K562 (cell line): ENCODE results near the gene LY6G6F. TPM values are rescaled to one million over a fixed set of nuclear protein-coding genes. Genes with fewer than 3 reads are reported as not detected.
A peak's percentile ranks its signal among the peaks of the same experiment; 100 is the strongest.

Experiments
- CHD1 ChIP-seq: fragments of 200-600 bp; sonication (generic); IDR thresholded peaks from one replicate; pipeline ENCODE4 v1.6.1; 2012; ENCODE audit warnings: mild to moderate bottlenecking, moderate library complexity, low read length, inconsistent platforms
- CTBP1 ChIP-seq: fragments of 450-650 bp; IDR thresholded peaks from 2 replicates; pipeline ENCODE4 v1.6.1; 2016; ENCODE audit warnings: borderline replicate concordance
- ETV6 ChIP-seq, 3 experiments: fragments of 150-350 bp in 1 of 3; sonication (generic) in 1 of 3; formaldehyde crosslinking in 1 of 3; IDR thresholded peaks; 2 replicates each; pipeline versions ENCODE4 v1.6.1 to v1.8.0; 2014 to 2022; ENCODE audit warnings: borderline replicate concordance in 2 of 3, low read depth in 2 of 3, antibody characterized with exemption in 1 of 3, low read length in 1 of 3, mild to moderate bottlenecking in 1 of 3, missing genetic modification reagents in 1 of 3
- FOXJ2 ChIP-seq: fragments of 200-800 bp; sonication (Bioruptor generic); IDR thresholded peaks from 2 replicates; pipeline ENCODE4 v1.6.1; 2016; ENCODE audit warnings: missing genetic modification characterization, missing compliant biosample characterization
- GABPB1 ChIP-seq: sonication (generic); formaldehyde crosslinking; IDR thresholded peaks from 2 replicates; pipeline ENCODE4 v1.8.0; 2022; ENCODE audit warnings: mild to moderate bottlenecking, missing genetic modification reagents
- RFX5 ChIP-seq: IDR thresholded peaks from 2 replicates; pipeline ENCODE4 v1.6.1; 2011; ENCODE audit warnings: low read depth, mild to moderate bottlenecking, improper control_type of control experiment, low read length
- SMAD4 ChIP-seq: fragments of 250-450 bp; sonication (Bioruptor Pico); conservative IDR thresholded peaks from 2 replicates; pipeline ENCODE4 v1.8.0; 2021; ENCODE audit warnings: inconsistent platforms, mild to moderate bottlenecking, moderate library complexity
- SMARCC2 ChIP-seq: fragments of 450-650 bp; IDR thresholded peaks from 2 replicates; pipeline ENCODE4 v1.6.1; 2017; ENCODE audit warnings: antibody characterized with exemption, moderate library complexity, mild to moderate bottlenecking, low read depth
- SUPT5H ChIP-seq: fragments of 450-650 bp; IDR thresholded peaks from 2 replicates; pipeline ENCODE4 v1.6.1; 2016
- polyA plus RNA-seq, 8 experiments: library from polyadenylated mRNA; depleted of rRNA in 4 of 8; stranded (reverse) in 5 of 8; unstranded in 3 of 8; fragments of >200 nt; fragmentation: Nextera tagmentation in 2 of 8; fragmentation: Illumina TruSeq in 1 of 8; extraction: Ambion mirVana in 2 of 8; extraction: Trizol in 1 of 8; gene quantifications; 2 replicates each; pipeline versions ENCODE4 v1.2.1 to v1.2.3, GENCODE V29; 2011 to 2014; ENCODE audit warnings: inconsistent platforms in 1 of 8, missing spikeins in 1 of 8
- total RNA-seq, 7 experiments: library from RNA; depleted of rRNA in 6 of 7; stranded (reverse); fragments of >200 nt in 6 of 7; fragmentation: Illumina TruSeq in 2 of 7; extraction: Trizol in 2 of 7; gene quantifications; 2 replicates each; pipeline versions ENCODE4 v1.2.1 to v1.2.3, GENCODE V29; 2011 to 2021; ENCODE audit warnings: low replicate concordance in 1 of 7
- TF ChIP-seq, protein P1 (sequence below): fragments of 200-800 bp; sonication (Bioruptor generic); IDR thresholded peaks from 2 replicates; pipeline ENCODE4 v1.6.1; 2016; ENCODE audit warnings: missing genetic modification characterization, missing compliant biosample characterization
- TF ChIP-seq, protein P2 (sequence below): sonication (generic); formaldehyde crosslinking; IDR thresholded peaks from 2 replicates; pipeline ENCODE4 v1.8.0; 2022; ENCODE audit warnings: mild to moderate bottlenecking, missing genetic modification reagents
- TF ChIP-seq, protein P3 (sequence below), 2 experiments: fragments of 450-650 bp; IDR thresholded peaks; 2 replicates each; pipeline ENCODE4 v1.6.1; 2018; ENCODE audit warnings: mild to moderate bottlenecking in 2 of 2, low read depth in 1 of 2; ENCODE audit not compliant: partially characterized antibody in 2 of 2

Gene LY6G6F
- total and polyA plus RNA-seq, 9 of the 15 experiments (the other 6 are each of a cell fraction or from before 2014, with no cell fraction given), result 0.14 to 0.50 (median 0.28) TPM; not detected in 2

DNA sequence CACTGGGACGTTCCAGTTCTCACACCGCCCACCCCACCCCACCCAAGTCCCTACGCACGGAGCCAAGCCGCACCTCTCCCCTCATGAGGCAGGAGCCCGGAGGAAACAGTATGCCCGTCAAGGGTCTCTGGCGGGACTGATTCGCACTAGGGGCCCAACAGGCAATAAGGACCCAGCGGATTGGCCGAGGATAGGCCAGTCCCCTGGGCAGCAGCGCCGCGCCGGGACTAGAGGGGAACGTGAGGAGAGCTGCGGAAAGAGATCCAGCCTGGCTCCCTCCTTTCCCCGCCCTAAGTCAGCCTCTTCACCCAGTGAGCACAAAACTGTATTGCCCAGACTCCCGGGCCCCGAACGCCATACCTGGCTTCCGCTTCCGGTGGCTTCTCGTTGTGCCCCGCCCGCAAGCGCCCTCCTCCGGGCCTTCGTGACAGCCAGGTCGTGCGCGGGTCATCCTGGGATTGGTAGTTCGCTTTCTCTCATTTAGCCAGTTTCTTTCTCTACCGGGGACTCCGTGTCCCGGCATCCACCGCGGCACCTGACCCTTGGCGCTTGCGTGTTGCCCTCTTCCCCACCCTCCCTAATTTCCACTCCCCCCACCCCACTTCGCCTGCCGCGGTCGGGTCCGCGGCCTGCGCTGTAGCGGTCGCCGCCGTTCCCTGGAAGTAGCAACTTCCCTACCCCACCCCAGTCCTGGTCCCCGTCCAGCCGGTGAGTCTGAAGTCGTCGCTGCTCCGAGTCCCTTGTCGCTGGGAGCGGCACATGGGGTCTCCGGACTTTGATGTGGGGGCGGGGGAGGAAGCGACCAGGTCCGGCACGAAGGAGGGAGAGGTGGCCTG, 40.9 kb upstream of the LY6G6F start, which contains the start of gene CSNK2B (continued):
- peak; percentile 98 for TF ChIP-seq SUPT5H
- peak; percentile 14; the same call in 1 of the 2 replicates for TF ChIP-seq RFX5
- no peak; the same call in 1 of the 2 replicates for TF ChIP-seq SMARCC2
- TF ChIP-seq GABPB1 (CRISPR knock-in tag), result peak; percentile 96
- TF ChIP-seq FOXJ2 (tag), result peak; percentile 81
- 0 out of 2 replicates have a peak, but pooled peaks have one; percentile 29 for TF ChIP-seq CTBP1
- TF ChIP-seq, protein P1, sequence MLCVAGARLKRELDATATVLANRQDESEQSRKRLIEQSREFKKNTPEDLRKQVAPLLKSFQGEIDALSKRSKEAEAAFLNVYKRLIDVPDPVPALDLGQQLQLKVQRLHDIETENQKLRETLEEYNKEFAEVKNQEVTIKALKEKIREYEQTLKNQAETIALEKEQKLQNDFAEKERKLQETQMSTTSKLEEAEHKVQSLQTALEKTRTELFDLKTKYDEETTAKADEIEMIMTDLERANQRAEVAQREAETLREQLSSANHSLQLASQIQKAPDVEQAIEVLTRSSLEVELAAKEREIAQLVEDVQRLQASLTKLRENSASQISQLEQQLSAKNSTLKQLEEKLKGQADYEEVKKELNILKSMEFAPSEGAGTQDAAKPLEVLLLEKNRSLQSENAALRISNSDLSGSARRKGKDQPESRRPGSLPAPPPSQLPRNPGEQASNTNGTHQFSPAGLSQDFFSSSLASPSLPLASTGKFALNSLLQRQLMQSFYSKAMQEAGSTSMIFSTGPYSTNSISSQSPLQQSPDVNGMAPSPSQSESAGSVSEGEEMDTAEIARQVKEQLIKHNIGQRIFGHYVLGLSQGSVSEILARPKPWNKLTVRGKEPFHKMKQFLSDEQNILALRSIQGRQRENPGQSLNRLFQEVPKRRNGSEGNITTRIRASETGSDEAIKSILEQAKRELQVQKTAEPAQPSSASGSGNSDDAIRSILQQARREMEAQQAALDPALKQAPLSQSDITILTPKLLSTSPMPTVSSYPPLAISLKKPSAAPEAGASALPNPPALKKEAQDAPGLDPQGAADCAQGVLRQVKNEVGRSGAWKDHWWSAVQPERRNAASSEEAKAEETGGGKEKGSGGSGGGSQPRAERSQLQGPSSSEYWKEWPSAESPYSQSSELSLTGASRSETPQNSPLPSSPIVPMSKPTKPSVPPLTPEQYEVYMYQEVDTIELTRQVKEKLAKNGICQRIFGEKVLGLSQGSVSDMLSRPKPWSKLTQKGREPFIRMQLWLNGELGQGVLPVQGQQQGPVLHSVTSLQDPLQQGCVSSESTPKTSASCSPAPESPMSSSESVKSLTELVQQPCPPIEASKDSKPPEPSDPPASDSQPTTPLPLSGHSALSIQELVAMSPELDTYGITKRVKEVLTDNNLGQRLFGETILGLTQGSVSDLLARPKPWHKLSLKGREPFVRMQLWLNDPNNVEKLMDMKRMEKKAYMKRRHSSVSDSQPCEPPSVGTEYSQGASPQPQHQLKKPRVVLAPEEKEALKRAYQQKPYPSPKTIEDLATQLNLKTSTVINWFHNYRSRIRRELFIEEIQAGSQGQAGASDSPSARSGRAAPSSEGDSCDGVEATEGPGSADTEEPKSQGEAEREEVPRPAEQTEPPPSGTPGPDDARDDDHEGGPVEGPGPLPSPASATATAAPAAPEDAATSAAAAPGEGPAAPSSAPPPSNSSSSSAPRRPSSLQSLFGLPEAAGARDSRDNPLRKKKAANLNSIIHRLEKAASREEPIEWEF (CRISPR knock-in tag), result no peak
- peak; percentile 57 for TF ChIP-seq SMAD4 (CRISPR knock-in tag)
- no peak for TF ChIP-seq ETV6 (IDR thresholded peaks at IDR 0.05; ENCODE audit: borderline replicate concordance in 1 of 2, low read depth in 2 of 2, low read length in 1 of 2)
- peak; percentile 91 for TF ChIP-seq ETV6 (CRISPR knock-in tag; IDR thresholded peaks at IDR 0.05; ENCODE audit: borderline replicate concordance)
- TF ChIP-seq, protein P2, sequence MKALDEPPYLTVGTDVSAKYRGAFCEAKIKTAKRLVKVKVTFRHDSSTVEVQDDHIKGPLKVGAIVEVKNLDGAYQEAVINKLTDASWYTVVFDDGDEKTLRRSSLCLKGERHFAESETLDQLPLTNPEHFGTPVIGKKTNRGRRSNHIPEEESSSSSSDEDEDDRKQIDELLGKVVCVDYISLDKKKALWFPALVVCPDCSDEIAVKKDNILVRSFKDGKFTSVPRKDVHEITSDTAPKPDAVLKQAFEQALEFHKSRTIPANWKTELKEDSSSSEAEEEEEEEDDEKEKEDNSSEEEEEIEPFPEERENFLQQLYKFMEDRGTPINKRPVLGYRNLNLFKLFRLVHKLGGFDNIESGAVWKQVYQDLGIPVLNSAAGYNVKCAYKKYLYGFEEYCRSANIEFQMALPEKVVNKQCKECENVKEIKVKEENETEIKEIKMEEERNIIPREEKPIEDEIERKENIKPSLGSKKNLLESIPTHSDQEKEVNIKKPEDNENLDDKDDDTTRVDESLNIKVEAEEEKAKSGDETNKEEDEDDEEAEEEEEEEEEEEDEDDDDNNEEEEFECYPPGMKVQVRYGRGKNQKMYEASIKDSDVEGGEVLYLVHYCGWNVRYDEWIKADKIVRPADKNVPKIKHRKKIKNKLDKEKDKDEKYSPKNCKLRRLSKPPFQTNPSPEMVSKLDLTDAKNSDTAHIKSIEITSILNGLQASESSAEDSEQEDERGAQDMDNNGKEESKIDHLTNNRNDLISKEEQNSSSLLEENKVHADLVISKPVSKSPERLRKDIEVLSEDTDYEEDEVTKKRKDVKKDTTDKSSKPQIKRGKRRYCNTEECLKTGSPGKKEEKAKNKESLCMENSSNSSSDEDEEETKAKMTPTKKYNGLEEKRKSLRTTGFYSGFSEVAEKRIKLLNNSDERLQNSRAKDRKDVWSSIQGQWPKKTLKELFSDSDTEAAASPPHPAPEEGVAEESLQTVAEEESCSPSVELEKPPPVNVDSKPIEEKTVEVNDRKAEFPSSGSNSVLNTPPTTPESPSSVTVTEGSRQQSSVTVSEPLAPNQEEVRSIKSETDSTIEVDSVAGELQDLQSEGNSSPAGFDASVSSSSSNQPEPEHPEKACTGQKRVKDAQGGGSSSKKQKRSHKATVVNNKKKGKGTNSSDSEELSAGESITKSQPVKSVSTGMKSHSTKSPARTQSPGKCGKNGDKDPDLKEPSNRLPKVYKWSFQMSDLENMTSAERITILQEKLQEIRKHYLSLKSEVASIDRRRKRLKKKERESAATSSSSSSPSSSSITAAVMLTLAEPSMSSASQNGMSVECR (CRISPR knock-in tag), result peak; percentile 30
- peak; percentile 71 for TF ChIP-seq CHD1
- TF ChIP-seq, protein P3, sequence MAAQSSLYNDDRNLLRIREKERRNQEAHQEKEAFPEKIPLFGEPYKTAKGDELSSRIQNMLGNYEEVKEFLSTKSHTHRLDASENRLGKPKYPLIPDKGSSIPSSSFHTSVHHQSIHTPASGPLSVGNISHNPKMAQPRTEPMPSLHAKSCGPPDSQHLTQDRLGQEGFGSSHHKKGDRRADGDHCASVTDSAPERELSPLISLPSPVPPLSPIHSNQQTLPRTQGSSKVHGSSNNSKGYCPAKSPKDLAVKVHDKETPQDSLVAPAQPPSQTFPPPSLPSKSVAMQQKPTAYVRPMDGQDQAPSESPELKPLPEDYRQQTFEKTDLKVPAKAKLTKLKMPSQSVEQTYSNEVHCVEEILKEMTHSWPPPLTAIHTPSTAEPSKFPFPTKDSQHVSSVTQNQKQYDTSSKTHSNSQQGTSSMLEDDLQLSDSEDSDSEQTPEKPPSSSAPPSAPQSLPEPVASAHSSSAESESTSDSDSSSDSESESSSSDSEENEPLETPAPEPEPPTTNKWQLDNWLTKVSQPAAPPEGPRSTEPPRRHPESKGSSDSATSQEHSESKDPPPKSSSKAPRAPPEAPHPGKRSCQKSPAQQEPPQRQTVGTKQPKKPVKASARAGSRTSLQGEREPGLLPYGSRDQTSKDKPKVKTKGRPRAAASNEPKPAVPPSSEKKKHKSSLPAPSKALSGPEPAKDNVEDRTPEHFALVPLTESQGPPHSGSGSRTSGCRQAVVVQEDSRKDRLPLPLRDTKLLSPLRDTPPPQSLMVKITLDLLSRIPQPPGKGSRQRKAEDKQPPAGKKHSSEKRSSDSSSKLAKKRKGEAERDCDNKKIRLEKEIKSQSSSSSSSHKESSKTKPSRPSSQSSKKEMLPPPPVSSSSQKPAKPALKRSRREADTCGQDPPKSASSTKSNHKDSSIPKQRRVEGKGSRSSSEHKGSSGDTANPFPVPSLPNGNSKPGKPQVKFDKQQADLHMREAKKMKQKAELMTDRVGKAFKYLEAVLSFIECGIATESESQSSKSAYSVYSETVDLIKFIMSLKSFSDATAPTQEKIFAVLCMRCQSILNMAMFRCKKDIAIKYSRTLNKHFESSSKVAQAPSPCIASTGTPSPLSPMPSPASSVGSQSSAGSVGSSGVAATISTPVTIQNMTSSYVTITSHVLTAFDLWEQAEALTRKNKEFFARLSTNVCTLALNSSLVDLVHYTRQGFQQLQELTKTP (IDR thresholded peaks at IDR 0.05; ENCODE audit: low read depth in 1 of 2, partially characterized antibody in 2 of 2), result peak in 1 of 2 experiments; percentile 99
